ENCODE data around the gene SLC17A5. TPM values are rescaled to one million over a fixed set of nuclear protein-coding genes. Genes with fewer than 3 reads are reported as not detected.

SLC17A5 gene
- total RNA-seq (2021), result 15.8 and 16.9 TPM in 2 replicates
- percentile 64 among the genes with signal in this experiment for Bru-seq, nascent RNA
- BruChase-seq, experiment 1, labeled RNA remaining after a 2-hour chase, result percentile 70 among the genes with signal in this experiment
- BruChase-seq, experiment 2, labeled RNA remaining after a 6-hour chase, result percentile 76 among the genes with signal in this experiment
- long read RNA-seq, transcript SLC17A5-201 (11 exons, 3,455 nt), result major isoform, 14 of 23 reads
- long read RNA-seq, partial matches to known transcripts, result 1 of 23 reads
- long read RNA-seq, other reads (novel, unspliced or antisense), result 8 of 23 reads

DNA sequence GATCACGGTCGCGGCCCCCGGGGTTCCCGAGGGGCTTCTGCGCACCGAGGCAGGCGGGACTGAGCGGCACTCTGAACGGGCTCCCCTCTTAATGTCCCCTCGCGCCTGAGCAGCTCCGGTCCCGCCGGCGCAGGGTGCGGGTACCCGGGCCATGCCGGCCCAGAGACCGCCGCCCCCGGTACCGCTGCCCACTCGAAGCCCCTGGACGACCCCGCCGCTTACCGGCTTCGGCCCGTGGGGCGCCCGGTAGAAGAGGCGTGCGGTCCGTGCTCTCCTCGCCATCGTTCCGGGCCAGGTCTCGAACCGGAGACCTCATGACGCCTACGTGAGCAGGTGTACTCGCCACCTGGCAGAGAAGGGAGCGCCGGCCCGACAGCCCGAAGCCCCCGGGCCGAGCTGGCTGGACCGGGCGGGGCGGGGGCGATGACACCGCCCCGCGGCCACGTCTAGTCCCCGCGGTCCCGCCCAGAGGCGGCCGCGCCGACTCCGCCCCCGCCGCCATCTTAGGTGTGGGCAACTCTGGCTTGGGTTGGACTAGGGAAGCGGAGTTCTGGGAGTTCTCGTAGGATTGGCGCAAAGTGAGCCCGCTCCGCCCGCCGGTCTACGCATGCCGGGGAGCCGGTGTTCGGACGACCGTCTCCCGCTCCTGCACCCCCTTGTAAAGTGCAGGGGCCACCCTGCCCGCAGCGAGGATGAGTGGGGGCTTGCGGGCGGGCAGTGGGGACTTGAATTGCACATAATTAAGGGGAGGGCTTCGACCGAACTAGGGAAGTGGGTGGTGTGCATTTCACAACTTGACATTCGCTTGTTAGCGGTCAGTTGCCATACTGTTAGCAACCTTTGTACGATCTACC is at the start of gene SLC17A5:
Gene SLC17A5, minus strand, starts transcription at position 422 of the 854 bp plus-strand sequence. Its CDS starts 106 bp downstream, at position 316.
- H3K9me2 ChIP-seq (ENCODE audit: insufficient read depth), result no peaks in the 10 kb centered on the region
- CTCF ChIA-PET, result interaction anchor here (0.7 to 1.5 kb wide), 3 partner anchors 23 to 1555 kb away, joined by 3 read pairs; no protein-coding TSS in a partner anchor
- no peak for TF ChIP-seq CTCF (conservative IDR thresholded peaks at IDR 0.05)
- TF ChIP-seq EZH2 (IDR thresholded peaks at IDR 0.05; ENCODE audit: low read depth), result no peak
- H3K27ac ChIP-seq, result peak within 1 kb of the TSS; percentile 74
- peak within 1 kb of the TSS; percentile 77 for H3K4me3 ChIP-seq
- H3F3A ChIP-seq (ENCODE audit: insufficient read depth, low read depth), result peaks cover 35% of the 10 kb centered on the region
- peaks cover 18% of the 10 kb centered on the region for H3K79me2 ChIP-seq (ENCODE audit: low read depth)
- peak; percentile 82 to 92 for DNase-seq
- H3K4me2 ChIP-seq, result peak within 1 kb of the TSS; percentile 94
- intact Hi-C loops (cut with micrococcal nuclease; ENCODE audit: unreplicated experiment), result loop anchor here (1.0 to 10.0 kb wide), 8 partner anchors 14 to 369 kb away; partner anchors contain the start of gene EEF1A1
- no peaks in the 10 kb centered on the region for H4K20me1 ChIP-seq (ENCODE audit: insufficient read depth)
- H3K36me3 ChIP-seq (ENCODE audit: low read depth), result no peaks in the 10 kb centered on the region
- POLR2A ChIA-PET (ENCODE audit: unreplicated experiment), result interaction anchor here (0.6 to 1.4 kb wide), 6 partner anchors 11 to 192 kb away, joined by 3 to 13 read pairs (median 6); partner anchors contain the start of genes EEF1A1 and MTO1
- no TSS peak for BruUV-seq (replicated peaks)
- peaks cover 48% of the 10 kb centered on the region for H3K4me1 ChIP-seq (replicated peaks; ENCODE audit: insufficient read depth)
- H2AFZ ChIP-seq, result peak within 1 kb of the TSS; percentile 94
- no peaks in the 10 kb centered on the region for H3K27me3 ChIP-seq (ENCODE audit: insufficient read depth, low read depth)
- H3K9me3 ChIP-seq (ENCODE audit: insufficient read depth, low read depth), result no peaks in the 10 kb centered on the region

DNA sequence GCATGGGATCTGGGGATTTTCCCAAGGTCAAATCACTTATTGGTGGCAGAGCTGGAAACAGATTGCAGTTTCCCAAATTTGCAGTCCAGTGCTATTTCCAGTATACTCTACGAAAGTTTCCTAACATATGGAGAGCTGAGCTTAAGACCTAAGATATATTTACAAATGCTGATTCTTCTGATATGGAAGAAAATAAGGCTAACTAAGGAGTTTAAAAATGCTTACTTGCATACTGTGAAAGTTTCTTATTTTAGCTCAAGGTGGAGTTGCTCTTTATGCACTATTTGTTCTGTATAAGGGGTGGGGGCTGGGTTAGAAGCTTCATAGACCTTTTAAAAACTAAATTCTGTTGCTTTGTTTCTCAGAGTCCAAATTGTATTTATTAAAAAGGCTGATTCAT is 49.7 kb upstream of the SLC17A5 start:
- intact Hi-C loops (cut with micrococcal nuclease; ENCODE audit: unreplicated experiment), result no loop called here
- TF ChIP-seq EZH2 (IDR thresholded peaks at IDR 0.05; ENCODE audit: low read depth) (no peak), CTCF (conservative IDR thresholded peaks at IDR 0.05) (no peak)
- H2AFZ ChIP-seq, result no peak overlapping the region
- H3F3A ChIP-seq (ENCODE audit: insufficient read depth, low read depth), result peaks cover 22% of the 10 kb centered on the region
- H3K36me3 ChIP-seq (ENCODE audit: low read depth), result 0 out of 2 replicates have a peak, but pooled peaks cover 5% of the 10 kb centered on the region
- POLR2A ChIA-PET (ENCODE audit: unreplicated experiment), result interaction anchor here (0.6 kb wide), 1 partner anchor 1507 kb away, joined by 3 read pairs; no protein-coding TSS in a partner anchor
- peak overlapping the region; percentile 61; the same call in 1 of the 2 replicates for H3K4me2 ChIP-seq
- H3K27ac ChIP-seq, result peak overlapping the region; percentile 80
- H3K4me3 ChIP-seq, result no peak overlapping the region
- no peaks in the 10 kb centered on the region for H3K27me3 ChIP-seq (ENCODE audit: insufficient read depth, low read depth)
- no peak for DNase-seq
- H3K9me3 ChIP-seq (ENCODE audit: insufficient read depth, low read depth), result no peaks in the 10 kb centered on the region
- H3K79me2 ChIP-seq (ENCODE audit: low read depth), result no peaks in the 10 kb centered on the region
- H3K9me2 ChIP-seq (ENCODE audit: insufficient read depth), result no peaks in the 10 kb centered on the region
- H3K4me1 ChIP-seq (replicated peaks; ENCODE audit: insufficient read depth), result peaks cover 26% of the 10 kb centered on the region
- CTCF ChIA-PET, result no interaction called here
- H4K20me1 ChIP-seq (ENCODE audit: insufficient read depth), result no peaks in the 10 kb centered on the region
- no TSS peak for BruUV-seq (replicated peaks)

- no peak overlapping the region for H3K27ac ChIP-seq
- TF ChIP-seq EZH2 (IDR thresholded peaks at IDR 0.05; ENCODE audit: low read depth), result no peak
- TF ChIP-seq CTCF (conservative IDR thresholded peaks at IDR 0.05), result no peak
- no TSS peak for BruUV-seq (replicated peaks)
- H3K4me3 ChIP-seq, result no peak overlapping the region
- peaks cover 6% of the 10 kb centered on the region; the same call in 1 of the 2 replicates for H3K79me2 ChIP-seq (ENCODE audit: low read depth)
- no peak overlapping the region for H3K4me2 ChIP-seq
- no peak for DNase-seq
- H3K9me3 ChIP-seq (ENCODE audit: insufficient read depth, low read depth), result no peaks in the 10 kb centered on the region
- no peaks in the 10 kb centered on the region for H3K27me3 ChIP-seq (ENCODE audit: insufficient read depth, low read depth)
- ChIA-PET CTCF (no interaction called here), POLR2A (ENCODE audit: unreplicated experiment) (interaction anchor here (0.7 kb wide), 1 partner anchor 21 kb away, joined by 3 read pairs; no protein-coding TSS in a partner anchor)
- H3K4me1 ChIP-seq (replicated peaks; ENCODE audit: insufficient read depth), result peaks cover 32% of the 10 kb centered on the region
- no peaks in the 10 kb centered on the region for H3K9me2 ChIP-seq (ENCODE audit: insufficient read depth)
- no peaks in the 10 kb centered on the region for H4K20me1 ChIP-seq (ENCODE audit: insufficient read depth)
- 0 out of 2 replicates have a peak, but pooled peaks cover 5% of the 10 kb centered on the region for H3K36me3 ChIP-seq (ENCODE audit: low read depth)
- H2AFZ ChIP-seq, result no peak overlapping the region
- peaks cover 22% of the 10 kb centered on the region for H3F3A ChIP-seq (ENCODE audit: insufficient read depth, low read depth)
- intact Hi-C loops (cut with micrococcal nuclease; ENCODE audit: unreplicated experiment), result no loop called here
Observed at GRCh38 chr6:73702444-73702843, 48.7 kb upstream of the SLC17A5 start.
